ENCODE measurements around the gene HIVEP3.

The HIVEP3 gene

DNA sequence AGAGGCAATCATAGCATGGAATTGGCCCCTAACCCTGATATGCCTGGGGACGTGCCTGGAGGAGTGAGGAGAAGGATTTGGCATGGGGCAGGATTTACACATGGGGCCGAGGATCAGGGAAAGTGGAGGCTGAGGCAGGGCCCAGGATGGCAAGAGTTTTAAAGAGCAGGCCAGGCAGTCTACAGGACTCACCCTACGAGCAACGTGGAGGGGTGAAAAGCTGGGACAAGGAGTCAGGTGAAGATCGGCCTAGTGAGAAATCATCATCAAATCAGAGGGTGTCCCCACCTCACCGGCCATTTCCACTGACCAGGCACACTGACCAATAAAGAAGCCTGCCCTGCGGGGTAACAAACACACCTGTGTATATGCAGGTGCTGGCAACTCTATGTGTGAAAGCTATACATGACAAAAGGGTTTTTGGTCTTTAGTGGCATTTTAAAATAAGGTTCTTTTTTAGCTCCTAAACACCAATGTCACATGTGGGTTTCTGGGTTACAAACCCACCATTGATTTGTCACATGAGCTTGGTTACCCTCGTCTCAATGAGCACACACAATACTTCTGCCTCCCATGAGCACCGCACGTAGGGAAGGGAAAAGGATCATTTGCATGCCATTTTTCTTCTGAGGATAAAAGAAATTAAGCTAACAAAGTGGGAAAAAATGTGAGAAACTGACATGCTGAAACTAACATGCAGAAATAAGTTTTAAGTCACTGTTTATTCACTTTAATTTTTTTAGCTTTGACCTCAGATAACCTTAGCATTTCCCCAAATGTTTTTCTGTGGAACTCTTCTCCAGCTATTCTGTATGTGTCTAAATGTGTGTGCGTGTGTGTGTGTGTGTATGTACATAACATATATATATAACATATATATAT, 266.1 kb downstream of the HIVEP3 start:
- no peak for DNase-seq (ENCODE audit: extremely low read depth, low read depth)
- TF ChIP-seq, protein P1, sequence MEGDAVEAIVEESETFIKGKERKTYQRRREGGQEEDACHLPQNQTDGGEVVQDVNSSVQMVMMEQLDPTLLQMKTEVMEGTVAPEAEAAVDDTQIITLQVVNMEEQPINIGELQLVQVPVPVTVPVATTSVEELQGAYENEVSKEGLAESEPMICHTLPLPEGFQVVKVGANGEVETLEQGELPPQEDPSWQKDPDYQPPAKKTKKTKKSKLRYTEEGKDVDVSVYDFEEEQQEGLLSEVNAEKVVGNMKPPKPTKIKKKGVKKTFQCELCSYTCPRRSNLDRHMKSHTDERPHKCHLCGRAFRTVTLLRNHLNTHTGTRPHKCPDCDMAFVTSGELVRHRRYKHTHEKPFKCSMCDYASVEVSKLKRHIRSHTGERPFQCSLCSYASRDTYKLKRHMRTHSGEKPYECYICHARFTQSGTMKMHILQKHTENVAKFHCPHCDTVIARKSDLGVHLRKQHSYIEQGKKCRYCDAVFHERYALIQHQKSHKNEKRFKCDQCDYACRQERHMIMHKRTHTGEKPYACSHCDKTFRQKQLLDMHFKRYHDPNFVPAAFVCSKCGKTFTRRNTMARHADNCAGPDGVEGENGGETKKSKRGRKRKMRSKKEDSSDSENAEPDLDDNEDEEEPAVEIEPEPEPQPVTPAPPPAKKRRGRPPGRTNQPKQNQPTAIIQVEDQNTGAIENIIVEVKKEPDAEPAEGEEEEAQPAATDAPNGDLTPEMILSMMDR (IDR thresholded peaks at IDR 0.05; ENCODE audit: low read depth, low read length), result no peak

DNA sequence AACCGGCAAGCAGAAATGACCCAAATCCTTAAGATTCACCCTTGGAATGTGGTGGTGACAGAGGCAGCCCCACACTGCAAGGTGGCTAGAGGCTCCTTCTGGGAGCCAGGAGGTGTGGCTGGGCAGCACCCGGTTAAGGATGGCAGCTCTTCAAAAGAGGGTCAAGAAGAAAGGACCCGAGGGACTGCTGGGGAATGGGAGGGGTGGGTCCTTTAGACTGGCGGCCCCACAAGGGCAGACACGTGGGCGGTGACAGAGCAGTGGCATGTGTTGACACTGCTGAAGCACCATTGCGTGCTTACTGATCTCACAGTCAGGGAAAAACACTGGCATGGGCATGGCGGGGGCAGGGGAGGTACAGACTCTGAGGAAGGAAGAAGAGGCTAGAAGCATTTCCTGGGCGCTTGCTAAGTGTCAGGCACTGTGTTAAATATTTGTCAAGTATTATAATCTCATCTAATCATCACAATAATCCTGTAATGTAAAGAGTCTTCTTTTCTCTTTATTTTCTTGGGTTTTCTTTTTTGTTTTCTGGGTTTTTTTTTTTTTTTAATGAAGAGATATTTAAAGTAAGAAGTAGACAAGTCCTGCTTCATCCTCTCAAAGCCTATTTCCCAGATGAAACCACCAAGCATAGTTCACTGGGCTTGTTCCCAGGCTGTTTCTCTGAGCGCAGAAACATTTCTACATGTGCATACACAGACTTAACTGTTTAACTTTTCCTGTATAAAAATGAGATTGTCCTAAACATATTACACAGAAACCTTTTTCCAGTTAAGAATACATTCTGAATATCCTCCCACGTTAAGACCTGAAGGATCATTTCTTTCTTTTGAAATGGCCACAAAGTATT, 268.5 kb downstream of the HIVEP3 start:
- TF ChIP-seq, protein P1 (IDR thresholded peaks at IDR 0.05; ENCODE audit: low read depth, low read length), result no peak
- no peak for DNase-seq (ENCODE audit: extremely low read depth, low read depth)

DNA sequence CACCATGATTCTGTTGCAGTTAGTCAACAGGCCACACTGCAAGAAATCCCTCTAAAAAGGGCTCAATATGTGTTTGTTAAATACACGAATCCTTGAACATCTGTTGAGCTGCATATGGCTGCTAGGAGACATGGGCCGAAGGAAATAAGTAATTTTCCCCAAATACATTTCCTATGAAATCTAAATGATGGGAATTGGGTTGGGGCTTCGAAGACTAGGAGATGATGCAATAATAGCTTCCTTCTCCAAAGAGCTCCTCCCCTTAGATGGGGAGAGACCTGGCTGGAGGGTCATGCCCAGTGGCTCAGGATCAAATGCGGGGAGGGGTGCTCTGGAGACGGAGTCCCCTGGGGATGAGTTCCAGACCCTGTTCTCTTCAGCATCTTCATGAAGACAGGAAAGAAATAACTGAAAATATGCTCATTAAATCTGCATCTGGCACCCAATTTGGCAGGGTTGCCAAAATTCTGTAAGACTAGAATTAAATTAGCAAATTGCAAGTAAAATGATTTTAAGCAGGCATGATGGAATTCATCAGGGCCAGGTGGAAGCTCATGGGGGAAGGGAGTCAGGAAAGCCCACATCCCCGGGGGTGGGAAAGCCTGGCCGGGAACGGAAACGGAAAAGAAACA, 269.2 kb downstream of the HIVEP3 start:
- TF ChIP-seq, protein P1 (IDR thresholded peaks at IDR 0.05; ENCODE audit: low read depth, low read length), result no peak
- DNase-seq (ENCODE audit: extremely low read depth, low read depth), result no peak

DNA sequence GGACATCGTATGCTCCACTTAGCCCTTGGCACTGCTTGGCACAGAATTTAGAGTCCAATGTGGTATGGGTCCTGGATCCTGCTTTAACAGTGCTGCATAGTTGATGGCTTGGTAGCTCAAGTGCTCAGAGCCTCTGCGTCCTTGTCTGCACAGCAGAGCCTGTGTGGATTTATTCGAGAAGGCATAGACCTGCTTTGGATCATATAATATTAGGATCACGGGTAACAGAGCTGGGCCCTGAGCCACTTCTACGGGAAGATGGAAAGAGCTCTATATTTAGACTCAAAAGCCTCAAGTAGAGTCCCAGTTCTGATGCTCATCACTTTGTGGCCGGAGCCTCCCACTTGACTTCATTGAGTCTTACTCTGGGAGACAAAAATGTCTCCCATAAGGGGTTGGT, 269.9 kb downstream of the HIVEP3 start:
- DNase-seq (ENCODE audit: extremely low read depth, low read depth), result no peak
- TF ChIP-seq, protein P1 (IDR thresholded peaks at IDR 0.05; ENCODE audit: low read depth, low read length), result no peak

DNA sequence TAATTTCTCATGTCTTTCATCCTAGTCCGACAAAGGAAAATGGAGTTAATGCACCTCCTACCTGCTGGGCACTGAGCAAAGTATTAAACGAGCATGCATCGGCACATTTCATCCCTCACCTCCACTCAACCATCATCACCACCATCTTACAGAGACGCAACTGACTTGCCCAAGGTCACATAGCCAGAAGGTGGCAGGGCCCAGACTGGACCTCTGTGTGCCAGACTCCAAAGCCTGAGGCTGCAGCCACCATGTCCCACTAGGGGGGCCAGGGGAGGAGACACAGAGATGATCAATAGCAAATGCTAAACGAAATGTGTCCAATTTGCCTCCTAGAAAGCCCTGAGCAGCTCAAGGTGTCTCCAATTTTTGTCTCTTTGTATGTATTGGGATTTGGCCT, 270.5 kb downstream of the HIVEP3 start:
- DNase-seq (ENCODE audit: extremely low read depth, low read depth), result no peak
- TF ChIP-seq, protein P1 (IDR thresholded peaks at IDR 0.05; ENCODE audit: low read depth, low read length), result no peak

DNA sequence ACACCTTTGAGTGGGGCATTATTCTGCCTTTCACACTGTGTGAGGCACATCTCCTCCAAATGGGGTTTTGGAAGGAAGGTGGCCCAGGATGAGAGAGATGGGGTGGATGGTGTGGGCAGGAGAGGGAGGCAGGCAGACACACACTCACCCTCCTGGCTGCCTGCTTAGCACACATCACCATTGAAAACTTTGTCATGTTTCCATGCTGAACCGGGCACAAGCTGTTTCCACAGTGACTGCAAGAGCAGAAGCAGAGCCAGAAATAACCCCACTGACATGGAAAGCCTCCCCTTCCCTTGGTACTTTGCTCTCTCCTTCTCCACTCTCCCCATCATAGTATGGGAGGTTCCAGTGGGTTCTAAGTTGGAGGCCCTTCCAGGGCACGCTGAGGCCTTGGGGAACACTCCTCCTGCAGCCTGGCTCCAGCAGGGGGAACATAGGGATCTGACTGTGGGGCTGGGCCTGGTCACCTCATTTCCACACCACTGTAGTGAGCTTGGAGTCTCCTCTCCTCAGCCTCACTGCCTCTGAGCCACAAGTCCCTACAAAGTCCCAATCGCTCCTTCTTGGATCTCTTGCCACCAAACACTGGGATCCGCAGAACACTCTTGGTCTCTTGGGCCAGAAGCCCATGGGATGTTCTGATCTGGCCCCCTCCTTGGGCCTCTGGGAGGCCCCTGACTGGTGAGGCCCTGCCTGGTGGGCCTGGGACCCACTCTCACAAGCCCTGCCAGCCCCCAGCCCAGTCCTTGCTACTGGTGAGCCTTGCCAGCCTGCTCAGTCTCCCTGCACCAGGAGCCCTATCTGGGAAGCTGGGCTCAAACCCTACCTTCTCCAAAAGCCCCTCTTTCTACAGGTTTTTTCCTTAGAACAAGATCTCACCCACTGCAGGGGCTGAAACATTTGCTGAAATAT, 271.2 kb downstream of the HIVEP3 start:
- TF ChIP-seq, protein P1 (IDR thresholded peaks at IDR 0.05; ENCODE audit: low read depth, low read length), result no peak
- DNase-seq (ENCODE audit: extremely low read depth, low read depth), result no peak

All from AG09319 (cell line).